ENCODE measurements around the gene TBX3. TPM values are rescaled to one million over a fixed set of nuclear protein-coding genes. Genes with fewer than 3 reads are reported as not detected.

The TBX3 gene
- polyA plus RNA-seq, 4 donors = 66.5 to 101 (median 78.9) TPM

- DNase-seq (ENCODE audit: low read depth in 4 of 4, low spot score in 3 of 4) = no peak
Observed at GRCh38 chr12:114669401-114670290, 14.3 kb downstream of the TBX3 start.

GRCh38 chr12:114668886-114669288 lies 15.1 kb downstream of the TBX3 start:
- DNase-seq (ENCODE audit: low read depth in 4 of 4, low spot score in 3 of 4) = no peak

- DNase-seq (ENCODE audit: low read depth in 4 of 4, low spot score in 3 of 4) = peak in 1 of 4 donors; percentile 73
Observed at GRCh38 chr12:114668151-114668885, 15.7 kb downstream of the TBX3 start.

- DNase-seq (ENCODE audit: low read depth in 4 of 4, low spot score in 3 of 4) = no peak
Observed at GRCh38 chr12:114667669-114668150, 16.3 kb downstream of the TBX3 start.

- no peak for DNase-seq (ENCODE audit: low read depth in 4 of 4, low spot score in 3 of 4)
Observed at GRCh38 chr12:114666746-114667668, 17.0 kb downstream of the TBX3 start.

- no peak for DNase-seq (ENCODE audit: low read depth in 4 of 4, low spot score in 3 of 4)
Observed at GRCh38 chr12:114665411-114666260, 18.3 kb downstream of the TBX3 start.

GRCh38 chr12:114664651-114665320 lies 19.2 kb downstream of the TBX3 start:
- DNase-seq (ENCODE audit: low read depth in 4 of 4, low spot score in 3 of 4) = no peak

- no peak for DNase-seq (ENCODE audit: low read depth in 4 of 4, low spot score in 3 of 4)
Observed at GRCh38 chr12:114662512-114663177, 21.3 kb downstream of the TBX3 start.

GRCh38 chr12:114661245-114661644 lies 22.7 kb downstream of the TBX3 start:
- DNase-seq (ENCODE audit: low read depth in 4 of 4, low spot score in 3 of 4) = no peak

GRCh38 chr12:114659084-114659483 lies 24.9 kb downstream of the TBX3 start:
- DNase-seq (ENCODE audit: low read depth in 4 of 4, low spot score in 3 of 4) = no peak

- DNase-seq (ENCODE audit: low read depth in 4 of 4, low spot score in 3 of 4) = no peak
Observed at GRCh38 chr12:114658002-114658441, 26.0 kb downstream of the TBX3 start.

GRCh38 chr12:114657597-114657920 lies 26.4 kb downstream of the TBX3 start:
- no peak for DNase-seq (ENCODE audit: low read depth in 4 of 4, low spot score in 3 of 4)

GRCh38 chr12:114656906-114657596 lies 26.9 kb downstream of the TBX3 start:
- no peak for DNase-seq (ENCODE audit: low read depth in 4 of 4, low spot score in 3 of 4)

- DNase-seq (ENCODE audit: low read depth in 4 of 4, low spot score in 3 of 4) = no peak
Observed at GRCh38 chr12:114655934-114656749, 27.8 kb downstream of the TBX3 start.

- DNase-seq (ENCODE audit: low read depth in 4 of 4, low spot score in 3 of 4) = no peak
Observed at GRCh38 chr12:114649585-114649984, 34.4 kb downstream of the TBX3 start.

- no peak for DNase-seq (ENCODE audit: low read depth in 4 of 4, low spot score in 3 of 4)
Observed at GRCh38 chr12:114648711-114649110, 35.3 kb downstream of the TBX3 start.

- DNase-seq (ENCODE audit: low read depth in 4 of 4, low spot score in 3 of 4) = no peak
Observed at GRCh38 chr12:114638790-114639435, 45.1 kb downstream of the TBX3 start.

All from right renal pelvis (tissue), 4 donors.